GM12875 (cell line): ENCODE data around the gene PRAME.

Experiments
- H3K4me3 ChIP-seq: one replicate; pipeline ENCODE4 v1.5.1; 2011; ENCODE audit warnings: low read depth, low read length, control low read depth
- CTCF ChIP-seq: IDR thresholded peaks from 2 replicates; pipeline ENCODE4 v1.5.1; 2011; ENCODE audit warnings: low read depth, mild to moderate bottlenecking, control low read depth, inconsistent platforms, low read length, moderate library complexity, borderline replicate concordance; ENCODE audit not compliant: insufficient read depth

PRAME gene

DNA sequence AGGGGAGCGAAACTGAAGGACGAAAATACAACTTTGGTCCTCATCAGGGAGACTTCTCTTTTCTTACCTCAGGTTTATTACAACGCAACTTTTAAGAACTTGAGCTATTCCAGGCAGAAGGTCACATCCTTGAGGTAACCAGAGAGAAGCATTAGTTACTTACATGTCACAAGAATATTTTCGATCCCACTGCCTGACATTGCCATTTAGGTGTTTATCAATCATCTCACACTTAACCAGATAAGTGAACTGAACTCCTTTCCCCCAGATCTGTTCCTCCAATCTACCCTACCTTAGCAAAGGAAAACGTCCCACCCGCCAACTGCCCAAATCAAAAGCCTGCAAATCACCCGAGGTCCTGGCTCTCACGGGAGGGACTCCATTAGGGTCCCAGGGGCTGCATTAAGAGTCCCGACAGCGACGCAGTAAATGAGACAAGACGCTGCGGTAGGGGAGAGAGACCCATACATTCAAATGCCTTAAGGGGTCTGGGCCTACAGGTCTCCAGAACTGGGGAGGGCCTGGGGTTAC, 51.3 kb downstream of the PRAME start:
- H3K4me3 ChIP-seq: peak overlapping the region; percentile 82

GRCh38 chr22:22506736-22507135, 52.3 kb downstream of the PRAME start:
- H3K4me3 ChIP-seq: no peak overlapping the region
- TF ChIP-seq CTCF: no peak

More for the DNA sequence above, 51.3 kb downstream of the PRAME start:
- no peak for TF ChIP-seq CTCF

- TF ChIP-seq CTCF: no peak
- no peak overlapping the region for H3K4me3 ChIP-seq
Observed at GRCh38 chr22:22498267-22498666, 60.8 kb downstream of the PRAME start.
